Prostate gland (tissue), 2 donors: ENCODE measurements around the gene DHRS7. TPM values are rescaled to one million over a fixed set of nuclear protein-coding genes. Genes with fewer than 3 reads are reported as not detected.

Source experiments
- DNase-seq: peaks from one replicate; pipeline ENCODE4 v3.0.0-alpha.2; 2019; ENCODE audit warnings: low spot score
- H3K27ac ChIP-seq, 2 donors: fragments of 200-600 bp; sonication (generic); 2 replicates each; pipeline ENCODE4 v1.5.1; 2017 to 2019
- H3K27me3 ChIP-seq: fragments of 200-600 bp; sonication (generic); replicated peaks from 2 replicates; pipeline ENCODE4 v1.5.1; 2019; ENCODE audit not compliant: insufficient read depth
- H3K36me3 ChIP-seq, 2 donors: fragments of 200-600 bp; sonication (generic); 1 replicate in 1 of 2; 2 replicates in 1 of 2; pipeline versions ENCODE4 v1.5.1 to v1.8.1; 2017 to 2019
- H3K4me1 ChIP-seq: fragments of 200-600 bp; sonication (generic); replicated peaks from 2 replicates; pipeline ENCODE4 v1.5.1; 2019
- H3K4me3 ChIP-seq, 2 donors: fragments of 200-600 bp; sonication (generic); 2 replicates each; pipeline ENCODE4 v1.5.1; 2017 to 2019
- H3K9me3 ChIP-seq: fragments of 200-600 bp; sonication (generic); 2 replicates; pipeline ENCODE4 v1.5.1; 2017
- CTCF ChIP-seq, 4 experiments: fragments of 200-600 bp in 2 of 4; fragments of 450-650 bp in 2 of 4; sonication (generic) in 2 of 4; IDR thresholded peaks; 1 replicate in 3 of 4; 2 replicates in 1 of 4; pipeline ENCODE4 v1.5.1; 2016 to 2019; ENCODE audit warnings: antibody characterized with exemption in 4 of 4, mild to moderate bottlenecking in 2 of 4, moderate library complexity in 2 of 4
- POLR2A ChIP-seq: fragments of 450-650 bp; IDR thresholded peaks from one replicate; pipeline ENCODE4 v1.6.1; 2016; ENCODE audit warnings: antibody characterized with exemption, mild to moderate bottlenecking
- POLR2AphosphoS5 ChIP-seq: sonication (generic); formaldehyde crosslinking; IDR thresholded peaks from one replicate; pipeline ENCODE4 v1.6.1; 2017; ENCODE audit warnings: antibody characterized with exemption
- WGBS: methylation state at CpG from one replicate; pipeline ENCODE4 v1.1.5; 2018; 5-methylcytosine and 5-hydroxymethylcytosine counted together
- intact Hi-C: fragments of 100-400 bp; cut with DNase I; formaldehyde crosslinking; loops from one replicate; pipeline ENCODE4 v1.14.2; 2022
- total RNA-seq, 2 donors: library from RNA; depleted of rRNA; stranded (reverse); fragments of >200 nt; gene quantifications; one replicate each; pipeline ENCODE4 v1.1.0, GENCODE V29; 2016

DHRS7 gene
- total RNA-seq, 2 donors from 2014 or later: 182 to 2,241 TPM

GRCh38 chr14:60165547-60165876 lies 314 bp upstream of the DHRS7 start:
- peak overlapping the region; percentile 95 to 97 for H3K27ac ChIP-seq
- WGBS: 5% methylated on average over 4 of the region's 4 CpGs
- H3K4me3 ChIP-seq: peak overlapping the region; percentile 85 to 86
- no peaks in the 10 kb centered on the region for H3K27me3 ChIP-seq
- no peaks in the 10 kb centered on the region for H3K9me3 ChIP-seq
- intact Hi-C loops: no loop called here
- TF ChIP-seq POLR2AphosphoS5: no peak
- TF ChIP-seq POLR2A: no peak
- TF ChIP-seq CTCF (IDR thresholded peaks at IDR 0.05): no peak
- DNase-seq: no peak
- no peaks in the 10 kb centered on the region for H3K4me1 ChIP-seq
- H3K36me3 ChIP-seq: no peaks in the 10 kb centered on the region

- Histone ChIP-seq H3K9me3 (no peaks in the 10 kb centered on the region), H3K27ac (peak overlapping the region; percentile 95 to 97), H3K4me3 (peak overlapping the region; percentile 85 to 86), H3K27me3 (no peaks in the 10 kb centered on the region), H3K36me3 (no peaks in the 10 kb centered on the region), H3K4me1 (peaks cover 2% of the 10 kb centered on the region)
- no peak for DNase-seq
- WGBS: 10% methylated on average over 5 of the region's 5 CpGs
- peak; percentile 10 for TF ChIP-seq POLR2AphosphoS5
- no peak for TF ChIP-seq POLR2A
- intact Hi-C loops: loop anchor here (5.0 kb wide), 1 partner anchor 72 kb away; the partner anchor contains the start of gene PCNX4
Measured at GRCh38 chr14:60164404-60164711, 840 bp downstream of the DHRS7 start.

DNA sequence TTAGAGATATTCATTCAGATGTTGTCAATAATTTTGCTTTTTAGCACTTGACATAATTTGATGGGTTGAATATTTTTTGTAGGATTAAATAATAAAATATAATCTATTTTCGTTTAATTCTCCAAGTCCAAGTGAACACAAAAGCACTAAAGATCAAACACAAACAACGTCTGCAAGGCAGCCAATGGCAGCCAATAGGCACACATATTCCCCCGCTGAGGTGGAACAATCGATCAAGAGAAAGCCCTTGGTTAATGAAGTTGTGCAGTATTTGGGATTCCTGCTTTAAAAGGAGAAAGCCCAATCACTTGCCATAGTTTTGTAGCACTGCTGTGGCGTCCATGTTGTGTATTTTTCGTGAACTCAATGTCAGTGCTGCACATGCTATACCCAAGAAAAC lies 1.5 kb downstream of the DHRS7 start:
- Histone ChIP-seq H3K27ac (peak overlapping the region; percentile 95 to 97), H3K36me3 (no peaks in the 10 kb centered on the region), H3K27me3 (no peaks in the 10 kb centered on the region), H3K4me1 (peaks cover 4% of the 10 kb centered on the region), H3K9me3 (no peaks in the 10 kb centered on the region), H3K4me3 (peak overlapping the region; percentile 85 to 86)
- no peak for DNase-seq
- TF ChIP-seq CTCF (IDR thresholded peaks at IDR 0.05) (no peak), POLR2AphosphoS5 (no peak), POLR2A (no peak)
- WGBS: 64% methylated on average over 6 of the region's 6 CpGs
- intact Hi-C loops: loop anchor here (5.0 kb wide), 1 partner anchor 71 kb away; the partner anchor contains the start of gene PCNX4

GRCh38 chr14:60161196-60162107 lies 3.7 kb downstream of the DHRS7 start:
- intact Hi-C loops: loop anchor here (5.0 kb wide), 1 partner anchor 69 kb away; the partner anchor contains the start of gene PCNX4
- no peaks in the 10 kb centered on the region for H3K36me3 ChIP-seq
- no peaks in the 10 kb centered on the region for H3K27me3 ChIP-seq
- DNase-seq: peak; percentile 33
- TF ChIP-seq POLR2AphosphoS5 (peak; percentile 49), CTCF (IDR thresholded peaks at IDR 0.05) (no peak), POLR2A (no peak)
- H3K9me3 ChIP-seq: no peaks in the 10 kb centered on the region
- peak overlapping the region in 1 of 2 donors; percentile 86 for H3K4me3 ChIP-seq
- peak overlapping the region; percentile 35 to 97 for H3K27ac ChIP-seq
- H3K4me1 ChIP-seq: peaks cover 4% of the 10 kb centered on the region
- WGBS: 40% methylated on average over 2 of the region's 2 CpGs

- H3K4me3 ChIP-seq: no peak overlapping the region
- intact Hi-C loops: loop anchor here (5.0 kb wide), 1 partner anchor 68 kb away; the partner anchor contains the start of gene PCNX4
- no peaks in the 10 kb centered on the region for H3K36me3 ChIP-seq
- no peaks in the 10 kb centered on the region for H3K27me3 ChIP-seq
- peak overlapping the region; percentile 35 to 97 for H3K27ac ChIP-seq
- no peak for DNase-seq
- no peaks in the 10 kb centered on the region for H3K9me3 ChIP-seq
- WGBS: 79% methylated on average over 7 of the region's 7 CpGs
- H3K4me1 ChIP-seq: peaks cover 4% of the 10 kb centered on the region
- no peak for TF ChIP-seq POLR2A
- TF ChIP-seq POLR2AphosphoS5: no peak
- TF ChIP-seq CTCF (IDR thresholded peaks at IDR 0.05): no peak
Measured at GRCh38 chr14:60160422-60160821, 4.8 kb downstream of the DHRS7 start.
